ENCODE data around the gene SCP2. TPM values are rescaled to one million over a fixed set of nuclear protein-coding genes. Genes with fewer than 3 reads are reported as not detected.
"Not testable (repeated sequence)": the region's sequence is repeated elsewhere in the genome, so short reads cannot be mapped to it uniquely, and the experiment has no call there.

SCP2 gene
- polyA plus RNA-seq, 2 donors, result 112 to 158 TPM

DNA sequence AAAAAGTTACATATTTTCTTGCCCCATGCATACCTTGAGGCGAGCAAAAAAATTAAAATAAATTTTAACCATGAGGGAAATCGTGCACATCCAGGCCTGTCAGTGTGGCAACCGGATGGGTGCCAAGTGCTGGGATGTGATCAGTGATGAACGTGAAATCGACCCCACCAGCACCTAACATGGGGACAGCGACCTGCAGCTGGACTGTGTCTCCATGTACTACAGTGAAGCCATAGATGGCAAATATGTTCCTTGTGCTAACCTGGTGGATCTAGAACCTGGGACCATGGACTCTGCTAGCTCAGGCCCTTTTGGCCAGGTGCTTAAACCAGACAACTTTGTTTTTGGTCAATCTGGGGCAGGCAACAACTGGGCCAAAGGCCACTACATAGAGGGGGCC is 67.6 kb downstream of the SCP2 start:
- WGBS, 2 donors, result 93 to 95% methylated on average over 6 of the region's 6 CpGs
- Histone ChIP-seq H3K4me3 (ENCODE audit: low read depth in 1 of 2, low read length in 2 of 2) (no peak overlapping the region), H3K27me3 (ENCODE audit: control insufficient read depth in 1 of 2, insufficient read depth in 2 of 2, low read length in 2 of 2) (no peaks in the 10 kb centered on the region), H3K4me1 (ENCODE audit: control insufficient read depth in 2 of 2, insufficient read depth in 2 of 2, low read length in 1 of 2) (no peaks in the 10 kb centered on the region), H3K9me3 (ENCODE audit: control insufficient read depth in 2 of 2, insufficient read depth in 1 of 2, low read depth in 1 of 2, low read length in 1 of 2) (no peaks in the 10 kb centered on the region), H3K36me3 (ENCODE audit: control insufficient read depth in 2 of 2, insufficient read depth in 2 of 2, low read length in 1 of 2) (peaks cover 0 to 12% of the 10 kb centered on the region in 2 donors), H3K27ac (ENCODE audit: low read depth in 2 of 2, low read length in 1 of 2) (no peak overlapping the region)

DNA sequence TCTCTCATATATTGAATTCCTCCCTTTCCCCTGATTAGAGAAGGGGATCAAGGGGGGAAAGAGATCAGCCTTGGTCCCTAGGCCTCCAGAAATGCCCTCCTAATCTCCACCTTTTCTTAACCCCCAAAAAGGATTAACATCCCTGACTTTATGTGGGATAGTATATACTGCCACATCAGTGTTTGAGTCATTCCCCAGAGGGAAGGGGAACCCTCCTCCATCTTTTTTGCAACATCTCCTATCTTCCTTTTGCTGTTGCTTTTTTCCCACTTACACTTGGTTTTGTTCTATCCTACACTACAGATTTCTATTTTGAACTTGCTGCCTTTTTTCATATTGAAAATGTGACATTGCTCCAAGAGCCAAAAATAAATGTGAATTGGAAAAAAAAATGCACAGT is 69.6 kb downstream of the SCP2 start:
- no peak overlapping the region for H3K27ac ChIP-seq (ENCODE audit: low read depth in 2 of 2, low read length in 1 of 2)

DNA sequence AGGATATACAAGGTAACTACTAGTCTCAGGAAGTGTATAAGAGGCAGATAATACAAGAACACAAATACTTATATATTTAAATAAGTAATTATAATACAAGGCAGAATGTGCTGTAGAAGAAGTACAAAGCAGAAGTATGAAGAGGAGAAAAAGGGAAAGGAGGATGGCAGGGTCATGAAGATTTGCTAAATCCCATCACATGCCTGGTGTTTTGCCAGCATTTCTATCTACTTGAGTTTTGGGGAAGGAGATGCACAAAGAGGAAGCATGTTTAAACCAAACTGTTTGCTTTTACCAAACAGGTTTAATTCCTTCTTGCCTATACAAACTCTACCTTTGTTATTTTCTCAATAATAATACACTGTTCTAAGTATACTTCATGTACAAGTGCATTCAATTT is 74.1 kb downstream of the SCP2 start:
- Histone ChIP-seq H3K4me3 (ENCODE audit: low read depth in 1 of 2, low read length in 2 of 2) (no peak overlapping the region), H3K4me1 (ENCODE audit: control insufficient read depth in 2 of 2, insufficient read depth in 2 of 2, low read length in 1 of 2) (no peaks in the 10 kb centered on the region), H3K36me3 (ENCODE audit: control insufficient read depth in 2 of 2, insufficient read depth in 2 of 2, low read length in 1 of 2) (no peaks in the 10 kb centered on the region), H3K9me3 (ENCODE audit: control insufficient read depth in 2 of 2, insufficient read depth in 1 of 2, low read depth in 1 of 2, low read length in 1 of 2) (no peaks in the 10 kb centered on the region), H3K27ac (ENCODE audit: low read depth in 2 of 2, low read length in 1 of 2) (no peak overlapping the region), H3K27me3 (ENCODE audit: control insufficient read depth in 1 of 2, insufficient read depth in 2 of 2, low read length in 2 of 2) (no peaks in the 10 kb centered on the region)

More for the DNA sequence above, 69.6 kb downstream of the SCP2 start:
- H3K27me3 ChIP-seq (ENCODE audit: control insufficient read depth in 1 of 2, insufficient read depth in 2 of 2, low read length in 2 of 2), result no peaks in the 10 kb centered on the region
- peaks cover 0 to 12% of the 10 kb centered on the region in 2 donors for H3K36me3 ChIP-seq (ENCODE audit: control insufficient read depth in 2 of 2, insufficient read depth in 2 of 2, low read length in 1 of 2)
- no peak overlapping the region for H3K4me3 ChIP-seq (ENCODE audit: low read depth in 1 of 2, low read length in 2 of 2)
- no peaks in the 10 kb centered on the region for H3K4me1 ChIP-seq (ENCODE audit: control insufficient read depth in 2 of 2, insufficient read depth in 2 of 2, low read length in 1 of 2)
- no peaks in the 10 kb centered on the region for H3K9me3 ChIP-seq (ENCODE audit: control insufficient read depth in 2 of 2, insufficient read depth in 1 of 2, low read depth in 1 of 2, low read length in 1 of 2)

DNA sequence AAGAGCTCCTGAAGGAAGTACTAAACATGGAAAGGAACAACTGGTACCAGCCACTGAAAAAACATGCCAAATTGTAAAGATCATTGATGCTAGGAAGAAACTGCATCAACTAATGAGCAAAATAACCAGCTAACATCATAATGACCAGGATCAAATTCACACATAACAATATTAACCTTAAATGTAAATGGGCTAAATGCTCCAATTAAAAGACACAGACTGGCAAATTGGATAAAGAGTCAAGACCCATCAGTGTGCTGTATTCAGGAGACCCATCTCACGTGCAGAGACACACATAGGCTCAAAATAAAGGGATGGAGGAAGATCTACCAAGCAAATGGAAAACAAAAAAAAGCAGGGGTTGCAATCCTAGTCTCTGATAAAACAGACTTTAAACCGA is 79.5 kb downstream of the SCP2 start:
- not testable (repeated sequence) for H3K27ac ChIP-seq (ENCODE audit: low read depth in 2 of 2, low read length in 1 of 2); H3K4me3 ChIP-seq (ENCODE audit: low read depth in 1 of 2, low read length in 2 of 2); H3K36me3 ChIP-seq (ENCODE audit: control insufficient read depth in 2 of 2, insufficient read depth in 2 of 2, low read length in 1 of 2); H3K27me3 ChIP-seq (ENCODE audit: control insufficient read depth in 1 of 2, insufficient read depth in 2 of 2, low read length in 2 of 2); H3K9me3 ChIP-seq (ENCODE audit: control insufficient read depth in 2 of 2, insufficient read depth in 1 of 2, low read depth in 1 of 2, low read length in 1 of 2); H3K4me1 ChIP-seq (ENCODE audit: control insufficient read depth in 2 of 2, insufficient read depth in 2 of 2, low read length in 1 of 2)
- 84 to 88% methylated on average over 1 of the region's 2 CpGs for WGBS, 2 donors

DNA sequence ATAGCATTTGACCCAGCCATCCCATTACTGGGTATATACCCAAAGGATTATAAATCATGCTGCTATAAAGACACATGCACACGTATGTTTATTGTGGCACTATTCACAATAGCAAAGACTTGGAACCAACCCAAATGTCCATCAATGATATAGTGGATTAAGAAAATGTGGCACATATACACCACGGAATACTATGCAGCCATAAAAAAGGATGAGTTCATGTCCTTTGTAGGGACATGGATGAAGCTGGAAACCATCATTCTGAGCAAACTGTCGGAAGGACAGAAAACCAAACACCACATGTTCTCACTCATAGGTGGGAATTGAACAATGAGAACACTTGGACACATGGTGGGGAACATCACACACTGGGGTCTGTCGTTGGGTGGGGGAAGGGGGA is 83.2 kb downstream of the SCP2 start:
- H3K4me3 ChIP-seq (ENCODE audit: low read depth in 1 of 2, low read length in 2 of 2); H3K4me1 ChIP-seq (ENCODE audit: control insufficient read depth in 2 of 2, insufficient read depth in 2 of 2, low read length in 1 of 2); H3K27me3 ChIP-seq (ENCODE audit: control insufficient read depth in 1 of 2, insufficient read depth in 2 of 2, low read length in 2 of 2); H3K9me3 ChIP-seq (ENCODE audit: control insufficient read depth in 2 of 2, insufficient read depth in 1 of 2, low read depth in 1 of 2, low read length in 1 of 2); H3K27ac ChIP-seq (ENCODE audit: low read depth in 2 of 2, low read length in 1 of 2); H3K36me3 ChIP-seq (ENCODE audit: control insufficient read depth in 2 of 2, insufficient read depth in 2 of 2, low read length in 1 of 2): not testable (repeated sequence)
- 87 to 97% methylated on average over 4 of the region's 4 CpGs for WGBS, 2 donors

DNA sequence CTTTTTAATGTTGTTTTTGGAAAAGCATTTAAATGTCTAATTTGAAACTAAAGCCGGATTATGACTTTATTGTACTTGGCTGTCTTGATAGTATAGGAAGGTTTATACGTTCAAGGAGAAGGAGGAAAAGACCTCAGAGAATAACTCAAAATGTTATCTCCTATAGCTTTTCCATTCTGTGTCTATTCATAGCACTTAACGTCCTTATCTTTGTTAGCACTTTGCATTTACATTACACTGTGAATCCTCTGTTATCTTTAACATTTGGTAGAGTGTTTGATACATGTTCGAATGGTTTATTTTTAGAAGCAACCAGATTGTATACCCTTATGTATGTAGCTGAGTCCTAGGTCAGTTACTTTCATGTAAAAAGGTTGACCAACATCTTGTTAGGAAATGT is 84.1 kb downstream of the SCP2 start:
- Histone ChIP-seq H3K4me1 (ENCODE audit: control insufficient read depth in 2 of 2, insufficient read depth in 2 of 2, low read length in 1 of 2) (no peaks in the 10 kb centered on the region), H3K36me3 (ENCODE audit: control insufficient read depth in 2 of 2, insufficient read depth in 2 of 2, low read length in 1 of 2) (no peaks in the 10 kb centered on the region), H3K4me3 (ENCODE audit: low read depth in 1 of 2, low read length in 2 of 2) (no peak overlapping the region), H3K9me3 (ENCODE audit: control insufficient read depth in 2 of 2, insufficient read depth in 1 of 2, low read depth in 1 of 2, low read length in 1 of 2) (no peaks in the 10 kb centered on the region), H3K27ac (ENCODE audit: low read depth in 2 of 2, low read length in 1 of 2) (no peak overlapping the region), H3K27me3 (ENCODE audit: control insufficient read depth in 1 of 2, insufficient read depth in 2 of 2, low read length in 2 of 2) (no peaks in the 10 kb centered on the region)
- 52 to 56% methylated on average over 4 of the region's 4 CpGs for WGBS, 2 donors

DNA sequence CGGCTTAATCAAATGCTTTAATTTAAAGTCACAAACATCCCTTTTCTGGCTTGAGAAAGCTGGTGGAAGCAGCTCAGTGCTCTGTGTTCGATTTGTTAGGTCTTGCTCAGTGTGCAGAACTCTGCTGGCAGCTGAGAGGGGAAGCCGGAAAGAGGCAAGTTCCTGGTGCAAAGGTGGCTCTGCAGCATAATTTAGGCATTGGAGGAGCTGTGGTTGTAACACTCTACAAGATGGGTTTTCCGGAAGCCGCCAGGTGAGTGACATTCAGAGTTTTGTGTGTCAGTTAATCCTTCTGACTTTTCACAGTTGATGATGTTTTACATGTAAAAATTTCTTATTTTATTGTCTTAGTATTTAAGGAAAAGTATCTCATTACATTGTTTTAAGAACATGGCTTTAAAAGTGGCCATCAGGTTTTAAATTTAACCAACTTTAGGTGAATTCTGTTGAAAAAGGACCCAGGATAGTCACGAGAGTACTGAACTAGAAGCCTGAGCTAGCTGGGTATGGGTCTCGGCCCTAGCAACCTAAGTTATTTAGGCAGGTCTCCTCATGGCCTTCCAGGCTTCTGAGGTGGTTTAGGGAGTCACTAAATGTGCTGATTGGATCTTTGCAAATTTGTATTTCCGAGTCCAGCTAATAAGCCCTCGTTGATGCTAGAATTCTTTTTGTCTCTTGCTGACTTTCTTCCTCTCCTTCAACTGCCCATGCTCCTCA is 87.9 kb downstream of the SCP2 start:
- WGBS, 2 donors, result 1 to 2% methylated on average over 9 of the region's 9 CpGs
- peak overlapping the region; percentile 56 to 76 for H3K4me3 ChIP-seq (ENCODE audit: low read depth in 1 of 2, low read length in 2 of 2)
- H3K27me3 ChIP-seq (ENCODE audit: control insufficient read depth in 1 of 2, insufficient read depth in 2 of 2, low read length in 2 of 2), result no peaks in the 10 kb centered on the region
- H3K36me3 ChIP-seq (ENCODE audit: control insufficient read depth in 2 of 2, insufficient read depth in 2 of 2, low read length in 1 of 2), result no peaks in the 10 kb centered on the region
- H3K9me3 ChIP-seq (ENCODE audit: control insufficient read depth in 2 of 2, insufficient read depth in 1 of 2, low read depth in 1 of 2, low read length in 1 of 2), result no peaks in the 10 kb centered on the region
- peak overlapping the region; percentile 11 to 31 for H3K27ac ChIP-seq (ENCODE audit: low read depth in 2 of 2, low read length in 1 of 2)
- H3K4me1 ChIP-seq (ENCODE audit: control insufficient read depth in 2 of 2, insufficient read depth in 2 of 2, low read length in 1 of 2), result no peaks in the 10 kb centered on the region

DNA sequence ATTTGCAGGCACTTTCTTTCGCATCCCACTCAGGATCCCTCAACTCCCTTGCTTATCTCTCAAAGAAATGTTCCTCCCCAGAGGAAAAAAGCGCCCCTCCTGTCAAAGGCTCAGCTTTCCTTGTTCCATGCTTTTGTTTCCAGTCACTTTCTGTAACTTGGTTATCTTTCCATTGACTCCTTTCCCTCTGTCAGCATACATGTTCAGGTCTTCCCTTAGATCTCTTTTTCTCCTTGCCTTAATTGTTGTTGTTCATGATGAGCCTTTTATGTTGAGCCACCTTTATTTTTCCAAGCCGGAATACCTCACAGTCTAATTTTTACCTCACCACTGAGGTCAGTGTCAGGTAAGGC is 88.4 kb downstream of the SCP2 start:
- peak overlapping the region; percentile 56 to 76 for H3K4me3 ChIP-seq (ENCODE audit: low read depth in 1 of 2, low read length in 2 of 2)
- H3K27ac ChIP-seq (ENCODE audit: low read depth in 2 of 2, low read length in 1 of 2), result no peak overlapping the region
- H3K27me3 ChIP-seq (ENCODE audit: control insufficient read depth in 1 of 2, insufficient read depth in 2 of 2, low read length in 2 of 2), result no peaks in the 10 kb centered on the region
- H3K4me1 ChIP-seq (ENCODE audit: control insufficient read depth in 2 of 2, insufficient read depth in 2 of 2, low read length in 1 of 2), result no peaks in the 10 kb centered on the region
- H3K36me3 ChIP-seq (ENCODE audit: control insufficient read depth in 2 of 2, insufficient read depth in 2 of 2, low read length in 1 of 2), result no peaks in the 10 kb centered on the region
- 21 to 26% methylated on average over 3 of the region's 3 CpGs for WGBS, 2 donors
- no peaks in the 10 kb centered on the region for H3K9me3 ChIP-seq (ENCODE audit: control insufficient read depth in 2 of 2, insufficient read depth in 1 of 2, low read depth in 1 of 2, low read length in 1 of 2)

DNA sequence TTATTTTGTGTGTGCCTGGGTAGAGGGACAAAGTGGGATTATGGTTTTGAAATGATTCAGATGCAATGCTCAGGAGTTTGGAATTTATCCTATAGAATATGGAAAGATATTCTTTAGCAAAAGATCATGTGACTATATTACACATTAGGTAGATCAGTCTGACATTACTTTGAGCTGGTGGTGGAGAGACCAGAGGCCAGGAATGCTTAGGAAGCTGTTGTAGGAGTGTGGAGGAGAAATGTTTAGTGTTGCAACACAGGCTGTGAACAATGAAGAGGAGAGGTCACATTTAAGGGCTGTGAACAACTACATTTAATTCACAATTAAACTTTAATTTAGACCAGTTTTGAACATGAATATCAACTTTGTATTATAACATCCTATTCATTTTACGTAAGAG is 89.6 kb downstream of the SCP2 start:
- H3K36me3 ChIP-seq (ENCODE audit: control insufficient read depth in 2 of 2, insufficient read depth in 2 of 2, low read length in 1 of 2), result no peaks in the 10 kb centered on the region
- H3K27me3 ChIP-seq (ENCODE audit: control insufficient read depth in 1 of 2, insufficient read depth in 2 of 2, low read length in 2 of 2), result no peaks in the 10 kb centered on the region
- no peaks in the 10 kb centered on the region for H3K9me3 ChIP-seq (ENCODE audit: control insufficient read depth in 2 of 2, insufficient read depth in 1 of 2, low read depth in 1 of 2, low read length in 1 of 2)
- 93 to 94% methylated on average over 1 of the region's 1 CpG for WGBS, 2 donors
- H3K27ac ChIP-seq (ENCODE audit: low read depth in 2 of 2, low read length in 1 of 2), result no peak overlapping the region
- H3K4me3 ChIP-seq (ENCODE audit: low read depth in 1 of 2, low read length in 2 of 2), result no peak overlapping the region
- no peaks in the 10 kb centered on the region for H3K4me1 ChIP-seq (ENCODE audit: control insufficient read depth in 2 of 2, insufficient read depth in 2 of 2, low read length in 1 of 2)

DNA sequence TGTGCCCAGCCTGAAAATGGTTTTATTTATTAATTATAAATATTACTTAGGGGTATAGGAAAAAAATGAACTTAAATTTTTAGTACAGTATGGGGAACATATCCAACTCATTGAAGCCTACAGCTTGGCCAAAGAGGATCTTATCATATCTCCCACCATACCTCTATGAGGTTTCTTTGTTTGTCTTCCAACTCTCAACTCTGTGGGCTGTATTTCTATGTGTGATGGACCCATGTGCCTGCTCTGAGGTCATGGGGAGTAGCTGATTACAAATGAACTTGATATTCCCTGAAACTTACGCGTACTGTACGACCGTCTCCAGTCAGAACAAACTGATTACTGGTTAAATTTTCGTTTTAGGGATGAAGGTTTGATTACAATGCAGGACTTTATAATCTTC is 93.5 kb downstream of the SCP2 start:
- Histone ChIP-seq H3K9me3 (ENCODE audit: control insufficient read depth in 2 of 2, insufficient read depth in 1 of 2, low read depth in 1 of 2, low read length in 1 of 2) (no peaks in the 10 kb centered on the region), H3K4me1 (ENCODE audit: control insufficient read depth in 2 of 2, insufficient read depth in 2 of 2, low read length in 1 of 2) (no peaks in the 10 kb centered on the region), H3K4me3 (ENCODE audit: low read depth in 1 of 2, low read length in 2 of 2) (no peak overlapping the region), H3K27ac (ENCODE audit: low read depth in 2 of 2, low read length in 1 of 2) (no peak overlapping the region), H3K36me3 (ENCODE audit: control insufficient read depth in 2 of 2, insufficient read depth in 2 of 2, low read length in 1 of 2) (no peaks in the 10 kb centered on the region), H3K27me3 (ENCODE audit: control insufficient read depth in 1 of 2, insufficient read depth in 2 of 2, low read length in 2 of 2) (no peaks in the 10 kb centered on the region)
- WGBS, 2 donors, result 85 to 94% methylated on average over 5 of the region's 5 CpGs

Data from esophagus (tissue), 2 donors.